AG04450 (cell line): ENCODE measurements around the gene PPFIA4. TPM values are rescaled to one million over a fixed set of nuclear protein-coding genes. Genes with fewer than 3 reads are reported as not detected.
A peak's percentile ranks its signal among the peaks of the same experiment; 100 is the strongest.
"Not testable (repeated sequence)": the region's sequence is repeated elsewhere in the genome, so short reads cannot be mapped to it uniquely, and the experiment has no call there.

Experiments
- CTCF ChIA-PET: fragments of 300-600, 350-600 bp; formaldehyde crosslinking; extraction: SDS; loops from one replicate; lab custom pipeline; 2022; ENCODE audit warnings: antibody characterized with exemption, inconsistent platforms; lab: Charles Lee
- POLR2A ChIA-PET: fragments of 350-600 bp; formaldehyde crosslinking; extraction: SDS; loops from one replicate; lab custom pipeline; 2021; ENCODE audit warnings: antibody characterized with exemption, inconsistent platforms; lab: Yijun Ruan, JAX
- DNase-seq: peaks from one replicate; pipeline ENCODE4 v3.0.0-alpha.2; 2011; ENCODE audit warnings: low read depth, low spot score
- H3K27ac ChIP-seq: one replicate; pipeline ENCODE4 v1.5.1; 2012; ENCODE audit warnings: low read depth, low read length, control low read depth
- H3K27me3 ChIP-seq: one replicate; pipeline ENCODE4 v1.6.0; 2012; ENCODE audit warnings: low read length; ENCODE audit not compliant: control insufficient read depth, insufficient read depth
- H3K4me3 ChIP-seq: 2 replicates; pipeline ENCODE4 v1.5.1; 2011; ENCODE audit warnings: mild to moderate bottlenecking, low read depth, low read length, control low read depth
- H3K9me3 ChIP-seq: 2 replicates; pipeline ENCODE4 v1.5.1; 2012; ENCODE audit warnings: low read length; ENCODE audit not compliant: control insufficient read depth, insufficient read depth
- CTCF ChIP-seq: IDR thresholded peaks from 2 replicates; pipeline ENCODE4 v1.5.1; 2011; ENCODE audit warnings: low read depth, low read length, control low read depth, inconsistent platforms
- polyA minus RNA-seq: library from RNA; depleted of rRNA, polyadenylated mRNA; stranded (reverse); fragments of >200 nt; gene quantifications from 2 replicates; pipeline ENCODE4 v1.2.3, GENCODE V29; 2011; rRNA and poly(A)+ RNA removed
- polyA plus RNA-seq: library from polyadenylated mRNA; depleted of rRNA; stranded (reverse); fragments of >200 nt; gene quantifications from 2 replicates; pipeline ENCODE4 v1.2.3, GENCODE V29; 2011; rRNA removed

The PPFIA4 gene
- polyA plus RNA-seq (0.82 and 1.5 TPM in 2 replicates), polyA minus RNA-seq (1.6 and 3.0 TPM in 2 replicates)

GRCh38 chr1:203026031-203026665 lies at the start of gene PPFIA4:
Gene PPFIA4, plus strand, starts transcription at chr1:203026491. Its CDS starts 12,518 bp downstream, at chr1:203039009.
- no peaks in the 10 kb centered on the region; the same call in 1 of the 2 replicates for H3K9me3 ChIP-seq
- ChIA-PET POLR2A (interaction anchor here (2.0 kb wide), 1 partner anchor 19 kb away, joined by 5 read pairs; the partner anchor contains the start of gene TMEM183A), CTCF (interaction anchor here (0.7 to 4.0 kb wide), 5 partner anchors 9 to 242 kb away, joined by 3 to 25 read pairs (median 7); no protein-coding TSS in a partner anchor)
- peak within 1 kb of the TSS; percentile 72 for H3K4me3 ChIP-seq
- no peak within 1 kb of the TSS for H3K27ac ChIP-seq
- TF ChIP-seq CTCF, result no peak
- peaks cover 21% of the 10 kb centered on the region for H3K27me3 ChIP-seq
- DNase-seq, result peak; percentile 58

- CTCF ChIA-PET, result no interaction called here
- POLR2A ChIA-PET, result interaction anchor here (0.5 kb wide), 1 partner anchor 835 kb away, joined by 3 read pairs; no protein-coding TSS in a partner anchor
- H3K9me3 ChIP-seq, result no peaks in the 10 kb centered on the region
- peaks cover 37% of the 10 kb centered on the region for H3K27me3 ChIP-seq
- H3K4me3 ChIP-seq, result no peak overlapping the region
- TF ChIP-seq CTCF, result no peak
- no peak overlapping the region for H3K27ac ChIP-seq
- no peak for DNase-seq
Measured at GRCh38 chr1:202976633-202977032, 49.7 kb upstream of the PPFIA4 start.

- no peak overlapping the region for H3K27ac ChIP-seq
- TF ChIP-seq CTCF, result no peak
- no peak for DNase-seq
- POLR2A ChIA-PET, result no interaction called here
- no peaks in the 10 kb centered on the region for H3K9me3 ChIP-seq
- no peak overlapping the region for H3K4me3 ChIP-seq
- CTCF ChIA-PET, result interaction anchor here (0.9 kb wide), 1 partner anchor 10 kb away, joined by 3 read pairs; no protein-coding TSS in a partner anchor
- H3K27me3 ChIP-seq, result peaks cover 37% of the 10 kb centered on the region
Measured at GRCh38 chr1:202979459-202979858, 46.8 kb upstream of the PPFIA4 start.

- TF ChIP-seq CTCF, result no peak
- H3K27me3 ChIP-seq, result peaks cover 37% of the 10 kb centered on the region
- CTCF ChIA-PET, result interaction anchor here (0.8 to 1.0 kb wide), 2 partner anchors 14 to 285 kb away, joined by 4 read pairs; no protein-coding TSS in a partner anchor
Measured at GRCh38 chr1:202981939-202982338, 44.4 kb upstream of the PPFIA4 start.

GRCh38 chr1:202982715-202983430 lies 43.4 kb upstream of the PPFIA4 start:
- CTCF ChIA-PET, result no interaction called here
- TF ChIP-seq CTCF, result no peak
- POLR2A ChIA-PET, result no interaction called here
- H3K27me3 ChIP-seq, result peaks cover 38% of the 10 kb centered on the region
- no peak for DNase-seq
- H3K4me3 ChIP-seq, result no peak overlapping the region
- H3K27ac ChIP-seq, result no peak overlapping the region
- H3K9me3 ChIP-seq, result no peaks in the 10 kb centered on the region

More at GRCh38 chr1:202981939-202982338, 44.4 kb upstream of the PPFIA4 start:
- POLR2A ChIA-PET, result no interaction called here
- Histone ChIP-seq H3K27ac (no peak overlapping the region), H3K9me3 (no peaks in the 10 kb centered on the region), H3K4me3 (no peak overlapping the region)
- DNase-seq, result no peak

GRCh38 chr1:202986120-202986519 lies 40.2 kb upstream of the PPFIA4 start:
- DNase-seq, POLR2A ChIA-PET, CTCF ChIA-PET, H3K27ac ChIP-seq, H3K4me3 ChIP-seq, H3K9me3 ChIP-seq: not testable (repeated sequence)
- peaks cover 36% of the 10 kb centered on the region for H3K27me3 ChIP-seq
